Measurements from ENCODE around the gene PRL. TPM values are rescaled to one million over a fixed set of nuclear protein-coding genes. Genes with fewer than 3 reads are reported as not detected.

The PRL gene
- total RNA-seq, 2 donors from 2014 or later: not detected

DNA sequence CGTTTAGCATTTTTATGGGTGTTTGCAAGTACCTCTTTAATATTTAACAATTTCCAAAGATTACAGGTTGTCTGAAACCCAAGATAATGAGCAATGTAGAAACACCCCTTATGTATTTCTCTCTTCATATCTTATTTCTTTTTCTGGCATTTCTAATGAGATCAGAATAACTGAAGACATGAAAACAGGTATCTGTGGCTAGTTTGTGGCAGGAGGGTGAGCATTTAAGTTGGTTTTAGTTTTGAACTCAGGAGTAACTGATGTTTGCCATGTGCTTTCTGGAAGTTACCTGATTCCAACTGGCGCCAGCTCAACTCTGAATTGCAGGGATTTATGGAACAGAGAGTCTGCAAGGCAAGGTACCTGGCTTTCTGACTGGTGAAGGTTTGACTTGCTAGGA lies 35.4 kb upstream of the PRL start:
- H3K9me3 ChIP-seq: no peaks in the 10 kb centered on the region
- H3K27me3 ChIP-seq (replicated peaks; ENCODE audit: insufficient read depth): no peaks in the 10 kb centered on the region
- TF ChIP-seq, protein P1, sequence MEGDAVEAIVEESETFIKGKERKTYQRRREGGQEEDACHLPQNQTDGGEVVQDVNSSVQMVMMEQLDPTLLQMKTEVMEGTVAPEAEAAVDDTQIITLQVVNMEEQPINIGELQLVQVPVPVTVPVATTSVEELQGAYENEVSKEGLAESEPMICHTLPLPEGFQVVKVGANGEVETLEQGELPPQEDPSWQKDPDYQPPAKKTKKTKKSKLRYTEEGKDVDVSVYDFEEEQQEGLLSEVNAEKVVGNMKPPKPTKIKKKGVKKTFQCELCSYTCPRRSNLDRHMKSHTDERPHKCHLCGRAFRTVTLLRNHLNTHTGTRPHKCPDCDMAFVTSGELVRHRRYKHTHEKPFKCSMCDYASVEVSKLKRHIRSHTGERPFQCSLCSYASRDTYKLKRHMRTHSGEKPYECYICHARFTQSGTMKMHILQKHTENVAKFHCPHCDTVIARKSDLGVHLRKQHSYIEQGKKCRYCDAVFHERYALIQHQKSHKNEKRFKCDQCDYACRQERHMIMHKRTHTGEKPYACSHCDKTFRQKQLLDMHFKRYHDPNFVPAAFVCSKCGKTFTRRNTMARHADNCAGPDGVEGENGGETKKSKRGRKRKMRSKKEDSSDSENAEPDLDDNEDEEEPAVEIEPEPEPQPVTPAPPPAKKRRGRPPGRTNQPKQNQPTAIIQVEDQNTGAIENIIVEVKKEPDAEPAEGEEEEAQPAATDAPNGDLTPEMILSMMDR (IDR thresholded peaks at IDR 0.05): no peak
- ATAC-seq (ENCODE audit: insufficient number of reproducible peaks, low FRiP score, low read depth) (no peak), DNase-seq (ENCODE audit: low spot score) (no peak)
- H3K4me1 ChIP-seq (ENCODE audit: control insufficient read depth in 1 of 2, low read depth in 2 of 2): no peaks in the 10 kb centered on the region
- H3K4me3 ChIP-seq: no peak overlapping the region
- no peak overlapping the region for H3K27ac ChIP-seq
- no peaks in the 10 kb centered on the region for H3K36me3 ChIP-seq

DNA sequence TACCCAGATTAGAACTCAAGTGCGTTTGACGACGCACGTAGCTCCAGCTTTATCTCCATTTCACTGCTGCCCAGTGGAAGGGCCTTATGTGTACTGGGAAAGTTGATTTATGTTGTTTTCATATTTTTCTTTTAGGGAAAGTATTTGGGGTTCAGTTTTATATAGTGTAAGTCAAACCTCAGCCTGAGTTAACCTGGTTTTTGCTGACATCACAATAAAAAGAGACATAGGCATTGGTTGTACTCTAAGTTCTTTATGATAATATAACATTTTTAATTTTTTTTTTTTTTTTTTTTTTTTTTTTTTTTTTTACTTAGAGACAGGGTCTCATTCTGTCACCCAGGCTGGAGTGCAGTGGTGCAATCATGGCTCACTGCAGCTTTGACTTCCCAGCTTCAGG lies 34.1 kb upstream of the PRL start:
- Histone ChIP-seq H3K27ac (no peak overlapping the region), H3K36me3 (no peaks in the 10 kb centered on the region), H3K27me3 (replicated peaks; ENCODE audit: insufficient read depth) (no peaks in the 10 kb centered on the region), H3K4me1 (ENCODE audit: control insufficient read depth in 1 of 2, low read depth in 2 of 2) (no peaks in the 10 kb centered on the region), H3K9me3 (no peaks in the 10 kb centered on the region), H3K4me3 (no peak overlapping the region)
- TF ChIP-seq, protein P1 (IDR thresholded peaks at IDR 0.05): no peak
- DNase-seq (ENCODE audit: low spot score) (no peak), ATAC-seq (ENCODE audit: insufficient number of reproducible peaks, low FRiP score, low read depth) (no peak)

DNA sequence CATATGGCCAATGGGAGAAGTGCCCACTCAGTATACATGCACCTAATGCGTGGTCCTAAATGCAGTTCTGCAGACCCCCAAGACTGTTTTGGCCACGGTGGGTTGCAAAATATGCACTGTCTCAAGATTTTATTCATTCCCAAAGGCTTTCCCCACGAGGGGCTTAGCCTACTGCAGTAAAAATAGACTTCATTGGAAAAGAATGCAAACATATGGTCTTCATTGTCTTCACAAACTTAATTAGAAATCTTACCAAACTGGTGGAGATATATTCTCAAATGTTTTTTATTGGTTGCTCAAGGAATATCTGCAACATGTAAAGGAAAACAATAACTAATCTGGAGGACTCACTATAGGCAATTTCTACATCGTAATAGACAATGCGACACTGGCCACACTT lies 31.6 kb upstream of the PRL start:
- Histone ChIP-seq H3K27ac (no peak overlapping the region), H3K27me3 (replicated peaks; ENCODE audit: insufficient read depth) (no peaks in the 10 kb centered on the region), H3K4me3 (no peak overlapping the region), H3K4me1 (ENCODE audit: control insufficient read depth in 1 of 2, low read depth in 2 of 2) (no peaks in the 10 kb centered on the region), H3K36me3 (no peaks in the 10 kb centered on the region), H3K9me3 (no peaks in the 10 kb centered on the region)
- ATAC-seq (ENCODE audit: insufficient number of reproducible peaks, low FRiP score, low read depth) (no peak), DNase-seq (ENCODE audit: low spot score) (no peak)
- TF ChIP-seq, protein P1 (IDR thresholded peaks at IDR 0.05): no peak

DNA sequence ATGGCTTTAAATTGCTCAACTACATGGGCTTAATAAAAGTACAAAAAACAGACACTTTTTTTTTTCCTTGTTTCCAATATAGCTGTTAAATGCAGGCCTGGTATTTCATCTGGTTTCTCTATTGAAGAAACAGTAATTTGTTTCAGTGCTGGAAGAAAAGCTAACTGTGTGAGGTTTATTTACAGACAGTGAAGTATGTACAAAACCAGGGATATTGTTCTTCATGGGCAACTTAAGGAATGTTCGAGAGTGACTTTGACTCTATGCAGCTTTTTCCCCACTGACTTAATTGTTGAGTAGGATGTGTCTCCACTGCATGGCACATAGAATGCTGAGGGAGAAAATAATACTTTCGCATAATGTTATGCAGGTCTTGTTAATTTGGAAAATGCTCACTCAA lies 31.0 kb upstream of the PRL start:
- H3K4me3 ChIP-seq: no peak overlapping the region
- no peaks in the 10 kb centered on the region for H3K4me1 ChIP-seq (ENCODE audit: control insufficient read depth in 1 of 2, low read depth in 2 of 2)
- H3K27me3 ChIP-seq (replicated peaks; ENCODE audit: insufficient read depth): no peaks in the 10 kb centered on the region
- no peak for DNase-seq (ENCODE audit: low spot score)
- TF ChIP-seq, protein P1 (IDR thresholded peaks at IDR 0.05): no peak
- ATAC-seq (ENCODE audit: insufficient number of reproducible peaks, low FRiP score, low read depth): no peak
- H3K9me3 ChIP-seq: no peaks in the 10 kb centered on the region
- no peak overlapping the region for H3K27ac ChIP-seq
- no peaks in the 10 kb centered on the region for H3K36me3 ChIP-seq

DNA sequence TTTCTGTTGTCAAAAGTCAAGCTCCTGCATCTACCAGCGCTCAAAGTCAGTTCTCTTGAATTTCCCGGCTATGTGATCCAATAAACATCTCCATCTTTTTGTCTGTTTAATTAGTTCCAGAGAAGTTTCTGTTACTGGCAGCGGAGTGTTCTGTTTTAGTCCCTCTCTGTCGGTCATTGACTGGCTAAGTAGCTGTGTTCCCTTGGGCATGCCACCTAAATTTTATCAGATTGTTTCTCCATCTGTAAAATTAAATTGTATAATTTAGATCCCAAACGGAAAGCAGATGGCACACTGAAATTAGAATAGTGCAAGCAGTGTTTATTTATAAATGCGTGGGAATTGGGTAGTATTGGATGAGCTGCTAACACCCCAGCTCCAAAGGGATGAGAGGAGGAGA lies 29.7 kb upstream of the PRL start:
- no peak overlapping the region for H3K27ac ChIP-seq
- H3K4me3 ChIP-seq: no peak overlapping the region
- DNase-seq (ENCODE audit: low spot score) (no peak), ATAC-seq (ENCODE audit: insufficient number of reproducible peaks, low FRiP score, low read depth) (no peak)
- no peaks in the 10 kb centered on the region for H3K9me3 ChIP-seq
- no peaks in the 10 kb centered on the region for H3K4me1 ChIP-seq (ENCODE audit: control insufficient read depth in 1 of 2, low read depth in 2 of 2)
- H3K36me3 ChIP-seq: no peaks in the 10 kb centered on the region
- TF ChIP-seq, protein P1 (IDR thresholded peaks at IDR 0.05): no peak
- no peaks in the 10 kb centered on the region for H3K27me3 ChIP-seq (replicated peaks; ENCODE audit: insufficient read depth)

Data from thoracic aorta (tissue), 2 donors.